MM.1S (cell line): ENCODE measurements around the gene RAD21L1.

Experiments used
- CTCF ChIP-seq: fragments of 300-600 bp; sonication (generic); IDR thresholded peaks from 2 replicates; pipeline ENCODE4 v1.5.1; 2016; ENCODE audit warnings: antibody characterized with exemption, low read length, mixed read lengths
- EZH2 ChIP-seq: fragments of 300-600 bp; sonication (generic); optimal IDR thresholded peaks from 2 replicates; pipeline ENCODE3; 2017; ENCODE audit warnings: low read depth, mild to moderate bottlenecking, antibody characterized with exemption, low read length, mixed read lengths

- TF ChIP-seq CTCF (no peak), EZH2 (no peak)
These were observed 15.6 kb downstream of the RAD21L1 start for GRCh38 chr20:1241456-1241855.
